ENCODE results near the gene MARCHF6.
"Not testable (repeated sequence)": the region's sequence is repeated elsewhere in the genome, so short reads cannot be mapped to it uniquely, and the experiment has no call there.

Gene MARCHF6

DNA sequence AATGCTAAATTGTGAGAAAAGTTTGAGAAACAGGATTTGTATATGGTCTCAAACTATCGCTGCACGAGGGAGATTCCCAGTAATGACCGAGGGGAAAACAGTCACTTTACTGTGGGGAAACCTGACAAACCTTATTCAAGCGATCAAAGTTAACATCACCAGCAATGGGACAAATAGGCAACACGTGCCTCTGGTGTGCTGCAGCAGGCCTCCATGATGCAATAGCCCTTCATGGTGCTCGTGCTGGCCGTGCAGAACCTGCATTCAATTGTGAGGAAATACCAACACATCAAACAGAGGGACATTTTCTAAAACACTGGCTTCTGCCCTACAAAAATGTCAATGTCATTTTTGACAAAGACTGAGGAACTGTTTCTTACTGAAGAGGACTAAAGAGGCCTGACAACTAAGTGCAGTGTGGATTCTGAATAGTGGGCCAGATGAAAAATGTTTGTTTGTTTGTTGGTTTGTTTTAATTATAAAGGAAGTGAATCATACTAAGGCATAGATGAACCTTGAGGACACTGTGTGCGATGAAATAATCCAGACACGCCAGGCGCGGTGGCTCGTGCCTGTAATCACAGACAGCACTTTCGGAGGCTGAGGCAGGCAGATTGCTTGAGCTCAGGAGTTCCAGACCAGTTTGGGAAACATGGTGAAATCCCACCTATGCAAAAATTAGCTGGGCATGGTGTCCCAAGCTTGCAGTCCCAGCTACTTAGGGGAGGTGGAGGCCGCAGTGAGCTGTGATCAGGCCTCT lies 17.6 kb upstream of the MARCHF6 start:
- no peak overlapping the region for H2AFZ ChIP-seq (ENCODE audit: low read length, unreplicated experiment)
- H3K4me1 ChIP-seq (ENCODE audit: control insufficient read depth, insufficient read depth, low read length, unreplicated experiment), result peaks cover 15% of the 10 kb centered on the region
- H3K79me2 ChIP-seq (ENCODE audit: control insufficient read depth, insufficient read depth, low read length, unreplicated experiment), result no peaks in the 10 kb centered on the region
- H3K27me3 ChIP-seq (ENCODE audit: insufficient read depth, low read length), result peaks cover 4% of the 10 kb centered on the region; the same call in 1 of the 2 replicates
- H3K27ac ChIP-seq (ENCODE audit: low read depth, low read length), result no peak overlapping the region
- no peaks in the 10 kb centered on the region for H3K36me3 ChIP-seq (ENCODE audit: insufficient read depth, low read length)
- H3K4me3 ChIP-seq (ENCODE audit: low read depth, low read length), result no peak overlapping the region

DNA sequence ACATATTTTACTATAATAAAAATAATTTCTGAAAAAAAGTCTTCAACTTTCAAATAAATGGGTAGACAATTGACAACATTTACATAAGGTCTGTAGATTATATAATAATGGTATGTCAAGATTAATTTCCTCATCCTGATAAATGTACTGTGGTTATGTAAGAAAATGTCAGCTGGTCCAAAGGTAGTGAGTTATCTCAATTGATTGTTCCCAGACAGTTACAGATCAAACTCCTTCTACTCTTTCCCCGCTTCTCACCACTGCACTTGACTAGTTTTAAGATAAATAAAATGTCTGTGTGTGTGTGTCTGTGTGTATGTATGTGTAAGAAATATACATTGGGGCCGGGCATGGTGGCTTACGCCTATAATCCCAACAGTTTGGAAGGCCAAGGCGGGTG lies 16.4 kb upstream of the MARCHF6 start:
- H3K4me1 ChIP-seq (ENCODE audit: control insufficient read depth, insufficient read depth, low read length, unreplicated experiment), result peaks cover 3% of the 10 kb centered on the region

DNA sequence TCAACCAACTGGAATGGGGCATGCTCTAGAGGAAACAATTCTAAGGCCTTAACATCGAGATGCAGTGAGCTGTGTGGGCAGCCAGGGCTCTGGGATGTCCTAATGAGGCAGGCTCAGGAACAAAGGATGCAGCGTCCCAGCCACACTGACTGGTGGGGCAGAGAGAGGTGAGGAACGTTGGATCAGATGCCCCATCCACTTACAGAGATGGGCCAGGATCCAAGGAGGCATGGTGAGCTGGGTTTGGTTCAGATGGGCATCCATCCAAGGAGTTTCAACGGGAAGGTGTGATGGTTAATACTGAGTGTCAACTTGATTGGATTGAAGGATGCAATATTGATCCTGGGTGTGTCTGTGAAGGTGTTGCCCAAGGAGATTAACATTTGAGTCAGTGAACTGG lies 15.5 kb upstream of the MARCHF6 start:
- Histone ChIP-seq H3K4me3 (ENCODE audit: low read depth, low read length) (no peak overlapping the region), H2AFZ (ENCODE audit: low read length, unreplicated experiment) (no peak overlapping the region), H3K36me3 (ENCODE audit: insufficient read depth, low read length) (no peaks in the 10 kb centered on the region), H3K27me3 (ENCODE audit: insufficient read depth, low read length) (peaks cover 4% of the 10 kb centered on the region; the same call in 1 of the 2 replicates), H3K79me2 (ENCODE audit: control insufficient read depth, insufficient read depth, low read length, unreplicated experiment) (no peaks in the 10 kb centered on the region), H3K4me1 (ENCODE audit: control insufficient read depth, insufficient read depth, low read length, unreplicated experiment) (no peaks in the 10 kb centered on the region), H3K27ac (ENCODE audit: low read depth, low read length) (no peak overlapping the region)

More for the DNA sequence above, 16.4 kb upstream of the MARCHF6 start:
- Histone ChIP-seq H3K27me3 (ENCODE audit: insufficient read depth, low read length) (peaks cover 4% of the 10 kb centered on the region; the same call in 1 of the 2 replicates), H2AFZ (ENCODE audit: low read length, unreplicated experiment) (no peak overlapping the region), H3K4me3 (ENCODE audit: low read depth, low read length) (no peak overlapping the region), H3K36me3 (ENCODE audit: insufficient read depth, low read length) (no peaks in the 10 kb centered on the region), H3K79me2 (ENCODE audit: control insufficient read depth, insufficient read depth, low read length, unreplicated experiment) (no peaks in the 10 kb centered on the region), H3K27ac (ENCODE audit: low read depth, low read length) (no peak overlapping the region)

DNA sequence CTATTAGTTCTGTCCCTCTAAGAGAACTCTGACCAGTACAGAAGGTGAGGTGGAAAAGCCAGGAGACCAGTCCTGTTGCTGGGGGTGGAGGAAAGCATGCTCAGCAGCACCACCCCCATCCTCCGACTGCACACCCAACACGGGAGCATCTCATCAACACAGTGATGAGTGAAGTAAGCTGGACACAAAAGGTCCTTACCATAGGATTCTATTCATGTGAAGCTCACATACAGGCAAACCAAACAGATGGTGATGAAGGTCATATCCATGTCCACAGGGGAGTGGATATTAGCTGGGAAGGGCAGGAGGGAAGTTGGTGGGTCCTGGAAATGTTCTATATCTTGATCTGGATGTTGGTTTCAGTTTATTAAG lies 14.8 kb upstream of the MARCHF6 start:
- Histone ChIP-seq H3K79me2 (ENCODE audit: control insufficient read depth, insufficient read depth, low read length, unreplicated experiment) (no peaks in the 10 kb centered on the region), H2AFZ (ENCODE audit: low read length, unreplicated experiment) (no peak overlapping the region), H3K36me3 (ENCODE audit: insufficient read depth, low read length) (no peaks in the 10 kb centered on the region), H3K4me3 (ENCODE audit: low read depth, low read length) (no peak overlapping the region), H3K27ac (ENCODE audit: low read depth, low read length) (no peak overlapping the region), H3K4me1 (ENCODE audit: control insufficient read depth, insufficient read depth, low read length, unreplicated experiment) (no peaks in the 10 kb centered on the region), H3K27me3 (ENCODE audit: insufficient read depth, low read length) (no peaks in the 10 kb centered on the region)

DNA sequence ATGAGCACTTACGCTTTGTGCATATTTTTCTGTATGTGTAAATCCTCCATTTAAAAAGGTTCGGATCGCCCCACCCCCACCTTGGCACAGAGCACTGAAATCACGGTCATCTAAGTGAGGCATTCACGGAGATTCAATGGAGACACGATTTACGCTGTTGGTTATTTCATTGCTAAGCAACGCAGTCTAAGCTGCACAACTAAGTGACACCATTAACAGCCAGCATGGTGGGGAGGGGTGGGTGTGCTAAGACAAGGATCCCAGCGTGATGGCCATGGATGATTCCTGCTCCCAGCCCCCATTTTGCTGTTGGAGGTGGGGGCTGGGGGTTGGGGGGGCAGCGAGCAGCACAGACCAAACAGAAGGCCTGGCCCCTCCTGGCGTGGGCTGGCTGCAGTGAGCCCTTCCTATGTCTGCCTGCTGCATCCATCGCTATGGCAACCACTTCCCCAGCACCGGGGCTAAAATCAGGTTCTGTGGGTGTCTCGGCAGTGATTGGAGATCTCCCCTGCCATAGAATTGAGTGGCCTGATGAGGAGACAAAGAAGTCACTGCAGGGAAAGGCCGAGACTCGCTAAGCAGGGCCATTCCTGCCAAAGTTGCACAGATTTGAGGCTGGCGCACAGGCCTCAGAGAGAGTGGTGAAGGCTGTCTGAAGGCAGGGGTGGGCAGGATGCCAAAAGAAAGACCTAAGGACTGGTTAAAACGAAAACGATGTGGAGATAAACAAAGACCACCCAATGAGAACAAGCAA lies 14.3 kb upstream of the MARCHF6 start:
- Histone ChIP-seq H3K27ac (ENCODE audit: low read depth, low read length) (no peak overlapping the region), H3K4me1 (ENCODE audit: control insufficient read depth, insufficient read depth, low read length, unreplicated experiment) (no peaks in the 10 kb centered on the region), H3K36me3 (ENCODE audit: insufficient read depth, low read length) (no peaks in the 10 kb centered on the region), H3K27me3 (ENCODE audit: insufficient read depth, low read length) (no peaks in the 10 kb centered on the region), H3K4me3 (ENCODE audit: low read depth, low read length) (no peak overlapping the region), H3K79me2 (ENCODE audit: control insufficient read depth, insufficient read depth, low read length, unreplicated experiment) (no peaks in the 10 kb centered on the region), H2AFZ (ENCODE audit: low read length, unreplicated experiment) (no peak overlapping the region)

DNA sequence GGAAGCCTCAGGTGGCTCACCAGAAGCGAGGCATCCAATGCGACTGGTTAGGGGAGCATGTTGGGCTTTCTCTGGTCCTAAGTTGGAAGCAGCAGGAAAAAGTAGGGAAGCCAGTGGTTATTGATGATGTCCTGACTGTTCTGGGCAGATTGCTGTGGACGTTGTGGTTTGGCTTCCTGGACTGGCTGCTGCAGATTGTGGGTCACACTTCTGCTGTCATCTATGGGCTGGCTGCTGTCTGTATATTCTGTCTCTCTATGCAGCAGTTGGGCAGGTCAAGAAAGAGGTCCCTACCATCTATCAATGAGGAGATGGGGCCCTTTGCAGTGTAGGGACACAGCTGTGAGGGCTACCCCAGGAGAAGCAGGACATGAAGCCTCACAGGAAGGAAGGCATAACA lies 13.5 kb upstream of the MARCHF6 start:
- Histone ChIP-seq H3K27ac (ENCODE audit: low read depth, low read length) (no peak overlapping the region), H3K4me3 (ENCODE audit: low read depth, low read length) (no peak overlapping the region), H3K27me3 (ENCODE audit: insufficient read depth, low read length) (no peaks in the 10 kb centered on the region), H3K79me2 (ENCODE audit: control insufficient read depth, insufficient read depth, low read length, unreplicated experiment) (no peaks in the 10 kb centered on the region), H3K4me1 (ENCODE audit: control insufficient read depth, insufficient read depth, low read length, unreplicated experiment) (no peaks in the 10 kb centered on the region), H3K36me3 (ENCODE audit: insufficient read depth, low read length) (no peaks in the 10 kb centered on the region), H2AFZ (ENCODE audit: low read length, unreplicated experiment) (no peak overlapping the region)

DNA sequence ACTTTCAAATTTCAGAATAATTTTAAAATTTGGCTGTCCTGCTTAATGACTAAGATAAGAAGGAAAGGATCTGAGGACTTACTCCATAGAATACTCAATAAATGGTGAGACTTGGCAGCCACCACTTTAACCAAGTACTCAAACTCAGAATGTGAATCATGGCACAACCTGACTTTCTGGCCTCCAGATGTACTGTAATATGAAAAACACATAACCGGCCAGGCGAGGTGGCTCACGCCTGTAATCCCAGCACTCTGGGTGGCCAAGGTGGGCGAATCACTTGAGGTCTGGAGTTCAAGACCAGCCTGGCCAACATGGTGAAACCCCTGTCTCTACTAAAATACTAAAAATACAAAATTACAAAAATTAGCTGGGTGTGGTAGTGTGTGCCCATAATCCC lies 10.0 kb upstream of the MARCHF6 start:
- Histone ChIP-seq H3K4me3 (ENCODE audit: low read depth, low read length) (no peak overlapping the region), H3K4me1 (ENCODE audit: control insufficient read depth, insufficient read depth, low read length, unreplicated experiment) (no peaks in the 10 kb centered on the region), H2AFZ (ENCODE audit: low read length, unreplicated experiment) (no peak overlapping the region), H3K79me2 (ENCODE audit: control insufficient read depth, insufficient read depth, low read length, unreplicated experiment) (no peaks in the 10 kb centered on the region), H3K27me3 (ENCODE audit: insufficient read depth, low read length) (no peaks in the 10 kb centered on the region), H3K27ac (ENCODE audit: low read depth, low read length) (no peak overlapping the region), H3K36me3 (ENCODE audit: insufficient read depth, low read length) (no peaks in the 10 kb centered on the region)

DNA sequence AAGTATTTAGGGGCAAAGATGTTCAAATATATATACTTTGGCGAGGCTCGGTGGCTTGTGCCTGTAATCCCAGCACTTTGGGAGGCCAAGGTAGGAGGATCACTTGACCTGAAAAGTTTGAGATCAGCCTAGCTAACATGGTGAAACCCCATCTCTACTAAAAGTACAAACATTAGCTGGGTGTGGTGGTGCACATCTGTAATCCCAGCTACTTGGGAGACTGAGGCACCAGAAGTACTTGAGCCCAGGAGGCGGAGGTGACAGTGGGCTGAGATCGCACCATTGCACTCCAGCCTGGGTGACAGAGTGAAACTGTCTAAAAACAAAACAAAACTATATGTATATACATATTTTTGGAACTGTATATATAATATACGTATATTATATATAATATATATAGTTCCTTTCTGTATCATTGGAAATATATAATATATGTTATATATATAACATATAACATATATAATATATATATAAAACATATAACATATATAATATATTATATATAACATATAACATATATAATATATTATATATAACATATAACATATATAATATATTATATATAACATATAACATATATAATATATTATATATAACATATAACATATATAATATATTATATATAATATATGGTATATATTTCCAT lies 8.9 kb upstream of the MARCHF6 start:
- H3K4me3 ChIP-seq (ENCODE audit: low read depth, low read length); H3K4me1 ChIP-seq (ENCODE audit: control insufficient read depth, insufficient read depth, low read length, unreplicated experiment); H3K27ac ChIP-seq (ENCODE audit: low read depth, low read length); H2AFZ ChIP-seq (ENCODE audit: low read length, unreplicated experiment); H3K27me3 ChIP-seq (ENCODE audit: insufficient read depth, low read length); H3K79me2 ChIP-seq (ENCODE audit: control insufficient read depth, insufficient read depth, low read length, unreplicated experiment); H3K36me3 ChIP-seq (ENCODE audit: insufficient read depth, low read length): not testable (repeated sequence)

DNA sequence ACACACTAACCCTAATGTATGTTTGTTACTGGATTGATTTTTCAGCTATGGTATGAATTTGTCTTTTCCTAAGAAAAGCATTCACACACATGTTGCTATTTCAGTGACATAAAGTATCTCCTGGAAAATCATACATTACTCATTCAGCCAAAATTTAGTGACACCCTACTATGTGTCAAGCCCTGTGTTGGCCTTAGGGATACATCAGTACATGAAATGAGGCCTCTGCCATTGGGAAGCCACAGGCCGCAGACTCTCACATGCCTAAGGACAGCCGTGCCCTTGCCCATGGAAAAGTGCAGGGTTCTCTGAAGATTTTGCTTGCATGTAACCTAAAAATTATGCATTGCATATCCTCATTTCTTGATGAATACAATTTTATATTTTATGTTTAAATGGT lies 5.2 kb upstream of the MARCHF6 start:
- no peak overlapping the region for H2AFZ ChIP-seq (ENCODE audit: low read length, unreplicated experiment)
- no peaks in the 10 kb centered on the region for H3K36me3 ChIP-seq (ENCODE audit: insufficient read depth, low read length)
- H3K27ac ChIP-seq (ENCODE audit: low read depth, low read length), result no peak overlapping the region
- H3K79me2 ChIP-seq (ENCODE audit: control insufficient read depth, insufficient read depth, low read length, unreplicated experiment), result peaks cover 4% of the 10 kb centered on the region
- no peak overlapping the region for H3K4me3 ChIP-seq (ENCODE audit: low read depth, low read length)
- no peaks in the 10 kb centered on the region for H3K27me3 ChIP-seq (ENCODE audit: insufficient read depth, low read length)
- peaks cover 4% of the 10 kb centered on the region for H3K4me1 ChIP-seq (ENCODE audit: control insufficient read depth, insufficient read depth, low read length, unreplicated experiment)

DNA sequence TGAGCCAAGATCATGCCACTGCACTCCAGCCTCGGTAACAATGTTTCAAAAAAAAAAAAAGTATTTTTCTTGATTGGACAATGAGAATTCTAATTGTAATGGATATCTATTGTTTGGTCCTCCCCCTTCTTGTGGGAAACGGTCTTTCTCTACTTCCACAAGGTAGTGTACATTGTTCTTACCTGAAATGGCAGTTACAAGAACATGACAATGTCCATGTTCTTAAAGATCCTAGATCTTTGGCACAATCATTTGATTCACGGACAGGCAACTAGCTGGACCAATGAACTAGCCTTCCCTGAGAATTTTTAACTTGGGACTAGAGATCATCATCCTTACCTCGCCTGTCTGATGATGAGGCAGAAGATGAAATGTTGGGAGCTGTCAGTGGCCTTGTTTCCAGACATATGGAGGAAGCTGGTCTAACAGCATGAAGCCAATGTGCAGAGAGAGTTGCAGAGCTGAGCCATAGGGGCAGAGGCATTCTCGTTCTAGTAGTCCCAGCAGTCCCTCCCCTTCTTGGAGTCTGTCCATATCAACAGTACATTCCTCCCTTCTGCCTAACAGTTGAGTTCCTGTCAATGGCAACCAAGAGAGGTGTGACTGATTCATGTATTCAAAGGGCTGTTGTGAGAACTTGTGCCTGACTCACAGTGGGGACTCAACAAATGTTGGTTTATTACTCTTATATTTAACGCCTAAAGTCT lies 2.1 kb upstream of the MARCHF6 start:
- Histone ChIP-seq H3K27ac (ENCODE audit: low read depth, low read length) (no peak overlapping the region), H3K4me3 (ENCODE audit: low read depth, low read length) (0 out of 2 replicates have a peak overlapping the region, but pooled peaks have one; percentile 19), H3K79me2 (ENCODE audit: control insufficient read depth, insufficient read depth, low read length, unreplicated experiment) (peaks cover 32% of the 10 kb centered on the region), H3K36me3 (ENCODE audit: insufficient read depth, low read length) (no peaks in the 10 kb centered on the region), H3K4me1 (ENCODE audit: control insufficient read depth, insufficient read depth, low read length, unreplicated experiment) (peaks cover 4% of the 10 kb centered on the region), H3K27me3 (ENCODE audit: insufficient read depth, low read length) (no peaks in the 10 kb centered on the region), H2AFZ (ENCODE audit: low read length, unreplicated experiment) (no peak overlapping the region)

Measured in ACC112 (cell line).